WTC11 (cell line): Measurements from ENCODE around the gene OR51B2. TPM values are rescaled to one million over a fixed set of nuclear protein-coding genes. Genes with fewer than 3 reads are reported as not detected.

Experiments used
- ATAC-seq: fragments of 200-7000 bp; cut with Tn5 transposase; 2 replicates; pipeline ENCODE4 v1.10.0; 2021; ENCODE audit warnings: mild to moderate bottlenecking, moderate library complexity
- CTCF ChIA-PET: fragments of 300-600 bp; sonication (Branson Sonifier 250); formaldehyde crosslinking; loops from one replicate; lab custom pipeline; 2021; ENCODE audit warnings: antibody characterized with exemption; lab: Charles Lee
- POLR2A ChIA-PET: fragments of 350-600 bp; sonication (Branson Sonifier 250); formaldehyde crosslinking; loops from one replicate; lab custom pipeline; 2021; ENCODE audit warnings: antibody characterized with exemption; lab: Charles Lee
- DNase-seq: peaks from one replicate; pipeline ENCODE4 v3.0.0; 2021; ENCODE audit warnings: low spot score
- H3K27ac Mint-ChIP-seq: 2 replicates; pipeline ENCODE4 v1.8.0; 2021; ENCODE audit warnings: mixed read lengths
- H3K27me3 Mint-ChIP-seq: 2 replicates; pipeline ENCODE4 v1.8.0; 2021; ENCODE audit warnings: low read depth, mild to moderate bottlenecking, moderate library complexity, mixed read lengths
- H3K36me3 Mint-ChIP-seq: 2 replicates; pipeline ENCODE4 v1.8.0; 2021; ENCODE audit warnings: mixed read lengths
- H3K4me1 Mint-ChIP-seq: 2 replicates; pipeline ENCODE4 v1.8.0; 2022; ENCODE audit warnings: mixed read lengths
- H3K4me3 Mint-ChIP-seq: 2 replicates; pipeline ENCODE4 v1.8.0; 2021; ENCODE audit warnings: mild to moderate bottlenecking, moderate library complexity, mixed read lengths
- H3K9me3 Mint-ChIP-seq: 2 replicates; pipeline ENCODE4 v1.8.0; 2021; ENCODE audit warnings: mixed read lengths
- CDX4 ChIP-seq: fragments of 250-450 bp; sonication (Bioruptor Pico); IDR thresholded peaks from 2 replicates; pipeline ENCODE4 v1.9.0; 2021; ENCODE audit warnings: moderate library complexity, mild to moderate bottlenecking, inconsistent platforms, borderline replicate concordance
- CREB1 ChIP-seq: sonication (generic); formaldehyde crosslinking; IDR thresholded peaks from 2 replicates; pipeline ENCODE4 v1.8.0; 2023; ENCODE audit warnings: mild to moderate bottlenecking, missing genetic modification reagents
- E2F1 ChIP-seq: sonication (generic); formaldehyde crosslinking; IDR thresholded peaks from 2 replicates; pipeline ENCODE4 v1.8.0; 2022; ENCODE audit warnings: mild to moderate bottlenecking, missing genetic modification reagents
- ESRRA ChIP-seq: sonication (generic); formaldehyde crosslinking; IDR thresholded peaks from 2 replicates; pipeline ENCODE4 v1.8.1; 2022; ENCODE audit warnings: mild to moderate bottlenecking, missing genetic modification reagents, borderline replicate concordance
- ETV6 ChIP-seq: sonication (generic); formaldehyde crosslinking; IDR thresholded peaks from 2 replicates; pipeline ENCODE4 v1.8.1; 2022; ENCODE audit warnings: mild to moderate bottlenecking, missing genetic modification reagents
- MXD4 ChIP-seq: fragments of 250-450 bp; sonication (Bioruptor Pico); IDR thresholded peaks from 2 replicates; pipeline ENCODE4 v1.8.0; 2021; ENCODE audit warnings: mild to moderate bottlenecking, moderate library complexity, borderline replicate concordance
- MYBL2 ChIP-seq: sonication (generic); formaldehyde crosslinking; IDR thresholded peaks from 2 replicates; pipeline ENCODE4 v1.8.1; 2023; ENCODE audit warnings: mild to moderate bottlenecking, moderate library complexity, missing genetic modification reagents
- NFATC4 ChIP-seq: fragments of 250-450 bp; sonication (Bioruptor Pico); IDR thresholded peaks from 2 replicates; pipeline ENCODE4 v1.9.0; 2021; ENCODE audit warnings: mild to moderate bottlenecking
- NR1H2 ChIP-seq: sonication (generic); formaldehyde crosslinking; IDR thresholded peaks from 2 replicates; pipeline ENCODE4 v1.9.0; 2021; ENCODE audit warnings: mild to moderate bottlenecking, moderate library complexity, missing genetic modification reagents
- PREB ChIP-seq: sonication (generic); formaldehyde crosslinking; IDR thresholded peaks from 2 replicates; pipeline ENCODE4 v1.8.1; 2022; ENCODE audit warnings: mild to moderate bottlenecking, missing genetic modification reagents, moderate library complexity, borderline replicate concordance
- SMAD3 ChIP-seq: sonication (generic); formaldehyde crosslinking; IDR thresholded peaks from 2 replicates; pipeline ENCODE4 v1.8.0; 2022; ENCODE audit warnings: missing genetic modification reagents, mild to moderate bottlenecking, borderline replicate concordance
- SMAD4 ChIP-seq: sonication (generic); formaldehyde crosslinking; IDR thresholded peaks from 2 replicates; pipeline ENCODE4 v1.8.0; 2022; ENCODE audit warnings: mild to moderate bottlenecking, missing genetic modification reagents
- SOX15 ChIP-seq: fragments of 250-450 bp; sonication (Bioruptor Pico); IDR thresholded peaks from 2 replicates; pipeline ENCODE4 v1.9.0; 2021; ENCODE audit warnings: mild to moderate bottlenecking
- TEAD1 ChIP-seq: sonication (generic); formaldehyde crosslinking; IDR thresholded peaks from 2 replicates; pipeline ENCODE4 v1.8.0; 2022; ENCODE audit warnings: mild to moderate bottlenecking, missing genetic modification reagents
- TEAD4 ChIP-seq: sonication (generic); formaldehyde crosslinking; IDR thresholded peaks from 2 replicates; pipeline ENCODE4 v1.8.0; 2022; ENCODE audit warnings: mild to moderate bottlenecking, missing genetic modification reagents
- ZBTB43 ChIP-seq: sonication (generic); formaldehyde crosslinking; IDR thresholded peaks from 2 replicates; pipeline ENCODE4 v1.8.1; 2023; ENCODE audit warnings: mild to moderate bottlenecking, missing genetic modification reagents
- ZNF232 ChIP-seq: sonication (generic); formaldehyde crosslinking; IDR thresholded peaks from 2 replicates; pipeline ENCODE4 v1.8.0; 2022; ENCODE audit warnings: mild to moderate bottlenecking, missing genetic modification reagents
- ZNF281 ChIP-seq: sonication (generic); formaldehyde crosslinking; IDR thresholded peaks from 2 replicates; pipeline ENCODE4 v1.8.0; 2023; ENCODE audit warnings: mild to moderate bottlenecking, missing genetic modification reagents
- ZNF425 ChIP-seq: fragments of 250-450 bp; sonication (Bioruptor Pico); conservative IDR thresholded peaks from 2 replicates; pipeline ENCODE4 v1.9.0; 2021; ENCODE audit warnings: mild to moderate bottlenecking
- ZNF671 ChIP-seq: fragments of 250-450 bp; sonication (Bioruptor Pico); IDR thresholded peaks from 2 replicates; pipeline ENCODE4 v1.8.0; 2021; ENCODE audit warnings: mild to moderate bottlenecking
- ZSCAN18 ChIP-seq: fragments of 250-450 bp; sonication (Bioruptor Pico); IDR thresholded peaks from 2 replicates; pipeline ENCODE4 v2.1.2; 2022; ENCODE audit warnings: mild to moderate bottlenecking, moderate library complexity
- total RNA-seq: library from RNA; stranded (reverse); gene quantifications from 3 replicates; pipeline ENCODE4 v1.2.3, GENCODE V29; 2021

OR51B2 gene
- total RNA-seq, 1 experiment from 2014 or later: not detected

GRCh38 chr11:5289696-5290095, 34.4 kb downstream of the OR51B2 start:
- Mint-ChIP-seq H3K4me3 (no peak overlapping the region), H3K9me3 (peaks cover 5% of the 10 kb centered on the region), H3K27ac (no peak overlapping the region)
- ATAC-seq (no peak), DNase-seq (no peak)
- CTCF ChIA-PET: no interaction called here
- TF ChIP-seq SMAD4 (CRISPR knock-in tag) (no peak), SOX15 (CRISPR knock-in tag) (no peak), ZNF671 (CRISPR knock-in tag) (no peak), ETV6 (CRISPR knock-in tag) (no peak), ZNF232 (no peak), NR1H2 (no peak), MYBL2 (no peak), ZBTB43 (no peak), PREB (CRISPR knock-in tag) (no peak), E2F1 (CRISPR knock-in tag) (no peak), CDX4 (CRISPR knock-in tag) (no peak), MXD4 (no peak), TEAD4 (no peak)
- TF ChIP-seq, all 79 proteins: peak for 0
- POLR2A ChIA-PET: no interaction called here
- H3K27me3 Mint-ChIP-seq: no peaks in the 10 kb centered on the region
- no peaks in the 10 kb centered on the region for H3K4me1 Mint-ChIP-seq
- no peaks in the 10 kb centered on the region for H3K36me3 Mint-ChIP-seq

GRCh38 chr11:5288906-5289550, 35.1 kb downstream of the OR51B2 start:
- Mint-ChIP-seq H3K9me3 (peaks cover 5% of the 10 kb centered on the region), H3K4me3 (no peak overlapping the region), H3K27me3 (no peaks in the 10 kb centered on the region), H3K27ac (no peak overlapping the region), H3K4me1 (no peaks in the 10 kb centered on the region), H3K36me3 (no peaks in the 10 kb centered on the region)
- ATAC-seq: no peak
- POLR2A ChIA-PET: no interaction called here
- DNase-seq: no peak
- CTCF ChIA-PET: no interaction called here
- no peak for TF ChIP-seq NFATC4 (CRISPR knock-in tag)
- TF ChIP-seq ESRRA: no peak
- no peak for TF ChIP-seq CREB1 (CRISPR knock-in tag)
- no peak for TF ChIP-seq ZNF425 (CRISPR knock-in tag)
- no peak for TF ChIP-seq ZNF281 (CRISPR knock-in tag)
- TF ChIP-seq TEAD1 (CRISPR knock-in tag): no peak
- no peak for TF ChIP-seq SMAD3 (CRISPR knock-in tag)
- TF ChIP-seq ZSCAN18 (CRISPR knock-in tag): no peak
